Measurements from ENCODE around the gene CDK10. TPM values are rescaled to one million over a fixed set of nuclear protein-coding genes. Genes with fewer than 3 reads are reported as not detected.

CDK10 gene
- total RNA-seq, 3 donors from 2014 or later (not counting 1 experiment from before 2014, with no cell fraction given) = 102 to 123 (median 114) TPM

GRCh38 chr16:89639385-89639784, 47.1 kb upstream of the CDK10 start:
- no peaks in the 10 kb centered on the region for H3K27me3 Mint-ChIP-seq (ENCODE audit: low read depth in 2 of 2)
- H3K9me3 Mint-ChIP-seq = no peaks in the 10 kb centered on the region
- TF ChIP-seq CTCF (IDR thresholded peaks at IDR 0.05) = no peak
- H3K4me3 ChIP-seq (ENCODE audit: low read length) = no peak overlapping the region
- peaks cover 8% of the 10 kb centered on the region in 2 donors for H3K4me1 Mint-ChIP-seq
- no peak overlapping the region for H3K4me3 Mint-ChIP-seq
- H3K27ac Mint-ChIP-seq = no peak overlapping the region
- no peaks in the 10 kb centered on the region for H3K36me3 Mint-ChIP-seq
- intact Hi-C loops (cut with micrococcal nuclease) = no loop called here
- H3K27me3 ChIP-seq (ENCODE audit: control insufficient read depth, insufficient read depth, low read length) = no peaks in the 10 kb centered on the region
- peaks cover 3% of the 10 kb centered on the region for H3K36me3 ChIP-seq (ENCODE audit: control insufficient read depth, insufficient read depth, low read length)
- no peak for ATAC-seq
- H3K4me1 ChIP-seq (ENCODE audit: control insufficient read depth, insufficient read depth, low read length) = peaks cover 7% of the 10 kb centered on the region
- no peaks in the 10 kb centered on the region for H3K9me3 ChIP-seq (ENCODE audit: control insufficient read depth, insufficient read depth, low read length)
- H3K27ac ChIP-seq (ENCODE audit: low read length) = no peak overlapping the region
- 92% methylated on average over 6 of the region's 6 CpGs for WGBS (ENCODE audit: insufficient coverage)
- DNase-seq = no peak

- Histone ChIP-seq H3K4me1 (ENCODE audit: control insufficient read depth, insufficient read depth, low read length) (peaks cover 7% of the 10 kb centered on the region), H3K36me3 (ENCODE audit: control insufficient read depth, insufficient read depth, low read length) (peaks cover 24% of the 10 kb centered on the region), H3K27me3 (ENCODE audit: control insufficient read depth, insufficient read depth, low read length) (no peaks in the 10 kb centered on the region), H3K27ac (ENCODE audit: low read length) (no peak overlapping the region), H3K9me3 (ENCODE audit: control insufficient read depth, insufficient read depth, low read length) (no peaks in the 10 kb centered on the region), H3K4me3 (ENCODE audit: low read length) (no peak overlapping the region)
- H3K36me3 Mint-ChIP-seq = no peaks in the 10 kb centered on the region
- 66% methylated on average over 10 of the region's 14 CpGs for WGBS (ENCODE audit: insufficient coverage)
- no peak for ATAC-seq
- peak overlapping the region; percentile 79 for H3K4me3 Mint-ChIP-seq
- intact Hi-C loops (cut with micrococcal nuclease) = no loop called here
- peak; percentile 6 for TF ChIP-seq CTCF (IDR thresholded peaks at IDR 0.05)
- peaks cover 8% of the 10 kb centered on the region in 2 donors for H3K4me1 Mint-ChIP-seq
- no peaks in the 10 kb centered on the region for H3K9me3 Mint-ChIP-seq
- no peak for DNase-seq
- no peaks in the 10 kb centered on the region for H3K27me3 Mint-ChIP-seq (ENCODE audit: low read depth in 2 of 2)
- H3K27ac Mint-ChIP-seq = peak overlapping the region in 1 of 2 donors; percentile 42
Measured at GRCh38 chr16:89641458-89642119, 44.9 kb upstream of the CDK10 start.

GRCh38 chr16:89642574-89642973, 43.9 kb upstream of the CDK10 start:
- Histone ChIP-seq H3K36me3 (ENCODE audit: control insufficient read depth, insufficient read depth, low read length) (peaks cover 32% of the 10 kb centered on the region), H3K27ac (ENCODE audit: low read length) (no peak overlapping the region), H3K4me1 (ENCODE audit: control insufficient read depth, insufficient read depth, low read length) (peaks cover 7% of the 10 kb centered on the region), H3K4me3 (ENCODE audit: low read length) (no peak overlapping the region), H3K27me3 (ENCODE audit: control insufficient read depth, insufficient read depth, low read length) (no peaks in the 10 kb centered on the region), H3K9me3 (ENCODE audit: control insufficient read depth, insufficient read depth, low read length) (no peaks in the 10 kb centered on the region)
- Mint-ChIP-seq H3K36me3 (no peaks in the 10 kb centered on the region), H3K27me3 (ENCODE audit: low read depth in 2 of 2) (no peaks in the 10 kb centered on the region), H3K27ac (no peak overlapping the region), H3K9me3 (no peaks in the 10 kb centered on the region), H3K4me1 (peaks cover 8% of the 10 kb centered on the region in 2 donors), H3K4me3 (no peak overlapping the region)
- intact Hi-C loops (cut with micrococcal nuclease) = no loop called here
- TF ChIP-seq CTCF (IDR thresholded peaks at IDR 0.05) = no peak
- ATAC-seq (no peak), DNase-seq (no peak)
- 91% methylated on average over 13 of the region's 13 CpGs for WGBS (ENCODE audit: insufficient coverage)

Measured in natural killer cell (primary cell).